Esophagus squamous epithelium (tissue), 4 donors: ENCODE measurements around the gene PRKCA.

Source experiments
- CTCF ChIP-seq, 6 experiments: fragments of 450-650 bp in 4 of 6; fragments of 200-600 bp in 2 of 6; sonication (generic) in 2 of 6; IDR thresholded peaks; one replicate each; pipeline ENCODE4 v1.5.1; 2016 to 2019; ENCODE audit warnings: antibody characterized with exemption in 6 of 6, mild to moderate bottlenecking in 4 of 6, moderate library complexity in 4 of 6
- POLR2A ChIP-seq, 4 donors: fragments of 450-650 bp; IDR thresholded peaks; one replicate each; pipeline ENCODE4 v1.6.1; 2017; ENCODE audit warnings: antibody characterized with exemption in 4 of 4, mild to moderate bottlenecking in 4 of 4, moderate library complexity in 3 of 4

GRCh38 chr17:66420961-66421371 lies 118.6 kb downstream of the PRKCA start:
- TF ChIP-seq CTCF (IDR thresholded peaks at IDR 0.05) (no peak), POLR2A (IDR thresholded peaks at IDR 0.05) (no peak)
